GM23338 (cell line): ENCODE measurements around the gene ARAP1. TPM values are rescaled to one million over a fixed set of nuclear protein-coding genes. Genes with fewer than 3 reads are reported as not detected.
A peak's percentile ranks its signal among the peaks of the same experiment; 100 is the strongest.

Experiments used
- ATAC-seq: fragments of 200-7000 bp; cut with Tn5 transposase; 3 replicates; pipeline ENCODE4 v1.9.1; 2020
- DNase-seq: peaks from one replicate; pipeline ENCODE4 v3.0.0-alpha.2; 2015; ENCODE audit warnings: low spot score
- H2AFZ ChIP-seq: fragments of 200-600 bp; sonication (generic); 2 replicates; pipeline ENCODE4 v1.8.0; 2016; ENCODE audit warnings: antibody characterized with exemption, mild to moderate bottlenecking, moderate library complexity
- H3F3A ChIP-seq: fragments of 200-600 bp; sonication (generic); replicated peaks from 2 replicates; pipeline ENCODE4 v1.8.0; 2017; ENCODE audit warnings: antibody characterized with exemption, mixed run types, low read depth
- H3K27ac ChIP-seq: fragments of 200-600 bp; sonication (generic); 2 replicates; pipeline ENCODE4 v1.6.1; 2016; ENCODE audit warnings: low read depth
- H3K27me3 ChIP-seq: fragments of 200-600 bp; sonication (generic); 2 replicates; pipeline ENCODE4 v1.8.0; 2016; ENCODE audit warnings: mild to moderate bottlenecking, mixed run types, moderate library complexity; ENCODE audit not compliant: insufficient read depth
- H3K36me3 ChIP-seq: fragments of 200-600 bp; sonication (generic); 2 replicates; pipeline ENCODE4 v1.8.0; 2016; ENCODE audit warnings: mild to moderate bottlenecking; ENCODE audit not compliant: insufficient read depth
- H3K4me1 ChIP-seq: fragments of 200-600 bp; sonication (generic); 2 replicates; pipeline ENCODE4 v1.8.0; 2016; ENCODE audit warnings: mild to moderate bottlenecking, moderate library complexity; ENCODE audit not compliant: insufficient read depth
- H3K4me2 ChIP-seq: fragments of 200-600 bp; sonication (generic); 2 replicates; pipeline ENCODE4 v1.7.1; 2017; ENCODE audit warnings: mixed run types
- H3K4me3 ChIP-seq: fragments of 200-600 bp; sonication (generic); 2 replicates; pipeline ENCODE4 v1.6.1; 2016; ENCODE audit warnings: mixed run types
- H3K79me2 ChIP-seq: fragments of 200-600 bp; sonication (generic); replicated peaks from 2 replicates; pipeline ENCODE4 v1.8.0; 2017; ENCODE audit warnings: mild to moderate bottlenecking; ENCODE audit not compliant: insufficient read depth
- H3K9me2 ChIP-seq: fragments of 200-600 bp; sonication (generic); 2 replicates; pipeline ENCODE4 v1.8.0; 2017; ENCODE audit not compliant: insufficient read depth
- H4K20me1 ChIP-seq: fragments of 200-600 bp; sonication (generic); replicated peaks from 2 replicates; pipeline ENCODE4 v1.8.0; 2017; ENCODE audit warnings: mild to moderate bottlenecking; ENCODE audit not compliant: insufficient read depth
- H3K27ac Mint-ChIP-seq: 2 replicates; pipeline ENCODE4 v1.8.0; 2020; ENCODE audit warnings: inconsistent platforms, mild to moderate bottlenecking, moderate library complexity, mixed read lengths
- H3K27me3 Mint-ChIP-seq: 3 replicates; pipeline ENCODE4 v1.8.0; 2022; ENCODE audit warnings: low read depth, mild to moderate bottlenecking, moderate library complexity, mixed read lengths, inconsistent platforms; ENCODE audit not compliant: insufficient read depth, poor library complexity
- H3K36me3 Mint-ChIP-seq: 3 replicates; pipeline ENCODE4 v1.8.0; 2021; ENCODE audit warnings: low read depth, mild to moderate bottlenecking, inconsistent platforms, moderate library complexity, mixed read lengths
- H3K4me1 Mint-ChIP-seq: 3 replicates; pipeline ENCODE4 v1.8.0; 2020; ENCODE audit warnings: mild to moderate bottlenecking, inconsistent platforms, mixed read lengths
- H3K4me3 Mint-ChIP-seq: 3 replicates; pipeline ENCODE4 v1.8.0; 2021; ENCODE audit warnings: moderate library complexity, mild to moderate bottlenecking, inconsistent platforms, mixed read lengths
- H3K9me3 Mint-ChIP-seq: 3 replicates; pipeline ENCODE4 v1.8.0; 2020; ENCODE audit warnings: moderate library complexity, mild to moderate bottlenecking, inconsistent platforms, mixed read lengths
- CREB1 ChIP-seq: fragments of 250-450 bp; sonication (Bioruptor Pico); IDR thresholded peaks from 2 replicates; pipeline ENCODE4 v1.5.0; 2020; ENCODE audit warnings: low read depth, mild to moderate bottlenecking, moderate library complexity
- EZH2 ChIP-seq: fragments of 200-600 bp; sonication (generic); IDR thresholded peaks from one replicate; pipeline ENCODE4 v1.8.0; 2017; ENCODE audit warnings: antibody characterized with exemption, mild to moderate bottlenecking, low read depth; ENCODE audit not compliant: unreplicated experiment
- EZH2phosphoT487 ChIP-seq: fragments of 200-600 bp; sonication (generic); IDR thresholded peaks from one replicate; pipeline ENCODE4 v1.8.1; 2018; ENCODE audit warnings: antibody characterized with exemption; ENCODE audit not compliant: unreplicated experiment
- JUNB ChIP-seq: IDR thresholded peaks from one replicate; pipeline ENCODE4 v1.6.1; 2016; ENCODE audit warnings: antibody characterized with exemption; ENCODE audit not compliant: unreplicated experiment
- NANOG ChIP-seq: IDR thresholded peaks from 2 replicates; pipeline ENCODE4 v1.6.1; 2016; ENCODE audit warnings: antibody characterized with exemption, borderline replicate concordance
- ZNF114 ChIP-seq: fragments of 250-450 bp; sonication (Bioruptor Pico); IDR thresholded peaks from 2 replicates; pipeline ENCODE4 v1.5.0; 2020; ENCODE audit warnings: mild to moderate bottlenecking, moderate library complexity
- ZNF331 ChIP-seq: fragments of 250-450 bp; sonication (Bioruptor Pico); IDR thresholded peaks from 2 replicates; pipeline ENCODE4 v1.5.0; 2020; ENCODE audit warnings: low read depth, mild to moderate bottlenecking, moderate library complexity
- polyA plus RNA-seq: library from polyadenylated mRNA; unstranded; fragments of >200 nt; fragmentation: Nextera tagmentation; extraction: Ambion mirVana; gene quantifications from 2 replicates; pipeline ENCODE4 v1.2.1, GENCODE V29; 2016
- total RNA-seq: library from RNA; depleted of rRNA; stranded (reverse); fragments of >200 nt; shearing (Covaris generic); gene quantifications from 2 replicates; pipeline ENCODE4 v1.2.3, GENCODE V29; 2014
- TF ChIP-seq, protein P1 (sequence below): fragments of 250-450 bp; sonication (Bioruptor Pico); IDR thresholded peaks from 2 replicates; pipeline ENCODE4 v1.5.0; 2020; ENCODE audit warnings: mild to moderate bottlenecking, moderate library complexity
- TF ChIP-seq, protein P2 (sequence below): IDR thresholded peaks from one replicate; pipeline ENCODE4 v1.6.1; 2018; ENCODE audit warnings: antibody characterized with exemption; ENCODE audit not compliant: unreplicated experiment
- TF ChIP-seq, protein P3 (sequence below), 2 experiments: fragments of 200-600 bp in 1 of 2; sonication (generic) in 1 of 2; conservative IDR thresholded peaks; 2 replicates each; pipeline versions ENCODE4 v1.5.1 to v1.6.1; 2016 to 2017; ENCODE audit warnings: antibody characterized with exemption in 2 of 2, low read depth in 2 of 2, mild to moderate bottlenecking in 2 of 2, moderate library complexity in 1 of 2

The ARAP1 gene
- total and polyA plus RNA-seq, 2 experiments from 2014 or later, result 24.5 to 116 TPM

DNA sequence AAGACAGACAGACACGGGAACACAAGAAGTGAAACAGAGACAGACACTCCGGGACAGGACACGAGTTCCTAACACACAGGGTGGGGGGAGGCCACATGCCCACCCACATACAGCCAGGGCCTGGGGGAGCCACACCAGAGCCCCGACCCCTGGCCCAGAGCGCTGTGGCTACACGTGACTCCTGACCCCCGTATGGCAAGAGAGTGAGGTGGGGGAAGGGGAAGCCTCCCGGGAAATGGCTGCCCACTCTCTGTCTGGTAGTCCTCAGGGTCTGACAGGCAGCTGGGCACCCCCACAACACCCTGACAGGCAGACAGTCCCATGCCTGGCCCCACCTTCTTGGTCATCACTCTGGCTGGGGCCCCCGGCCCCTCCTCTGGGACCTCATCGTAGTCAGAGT is 39.4 kb downstream of the ARAP1 start (continued):
- TF ChIP-seq, protein P1, sequence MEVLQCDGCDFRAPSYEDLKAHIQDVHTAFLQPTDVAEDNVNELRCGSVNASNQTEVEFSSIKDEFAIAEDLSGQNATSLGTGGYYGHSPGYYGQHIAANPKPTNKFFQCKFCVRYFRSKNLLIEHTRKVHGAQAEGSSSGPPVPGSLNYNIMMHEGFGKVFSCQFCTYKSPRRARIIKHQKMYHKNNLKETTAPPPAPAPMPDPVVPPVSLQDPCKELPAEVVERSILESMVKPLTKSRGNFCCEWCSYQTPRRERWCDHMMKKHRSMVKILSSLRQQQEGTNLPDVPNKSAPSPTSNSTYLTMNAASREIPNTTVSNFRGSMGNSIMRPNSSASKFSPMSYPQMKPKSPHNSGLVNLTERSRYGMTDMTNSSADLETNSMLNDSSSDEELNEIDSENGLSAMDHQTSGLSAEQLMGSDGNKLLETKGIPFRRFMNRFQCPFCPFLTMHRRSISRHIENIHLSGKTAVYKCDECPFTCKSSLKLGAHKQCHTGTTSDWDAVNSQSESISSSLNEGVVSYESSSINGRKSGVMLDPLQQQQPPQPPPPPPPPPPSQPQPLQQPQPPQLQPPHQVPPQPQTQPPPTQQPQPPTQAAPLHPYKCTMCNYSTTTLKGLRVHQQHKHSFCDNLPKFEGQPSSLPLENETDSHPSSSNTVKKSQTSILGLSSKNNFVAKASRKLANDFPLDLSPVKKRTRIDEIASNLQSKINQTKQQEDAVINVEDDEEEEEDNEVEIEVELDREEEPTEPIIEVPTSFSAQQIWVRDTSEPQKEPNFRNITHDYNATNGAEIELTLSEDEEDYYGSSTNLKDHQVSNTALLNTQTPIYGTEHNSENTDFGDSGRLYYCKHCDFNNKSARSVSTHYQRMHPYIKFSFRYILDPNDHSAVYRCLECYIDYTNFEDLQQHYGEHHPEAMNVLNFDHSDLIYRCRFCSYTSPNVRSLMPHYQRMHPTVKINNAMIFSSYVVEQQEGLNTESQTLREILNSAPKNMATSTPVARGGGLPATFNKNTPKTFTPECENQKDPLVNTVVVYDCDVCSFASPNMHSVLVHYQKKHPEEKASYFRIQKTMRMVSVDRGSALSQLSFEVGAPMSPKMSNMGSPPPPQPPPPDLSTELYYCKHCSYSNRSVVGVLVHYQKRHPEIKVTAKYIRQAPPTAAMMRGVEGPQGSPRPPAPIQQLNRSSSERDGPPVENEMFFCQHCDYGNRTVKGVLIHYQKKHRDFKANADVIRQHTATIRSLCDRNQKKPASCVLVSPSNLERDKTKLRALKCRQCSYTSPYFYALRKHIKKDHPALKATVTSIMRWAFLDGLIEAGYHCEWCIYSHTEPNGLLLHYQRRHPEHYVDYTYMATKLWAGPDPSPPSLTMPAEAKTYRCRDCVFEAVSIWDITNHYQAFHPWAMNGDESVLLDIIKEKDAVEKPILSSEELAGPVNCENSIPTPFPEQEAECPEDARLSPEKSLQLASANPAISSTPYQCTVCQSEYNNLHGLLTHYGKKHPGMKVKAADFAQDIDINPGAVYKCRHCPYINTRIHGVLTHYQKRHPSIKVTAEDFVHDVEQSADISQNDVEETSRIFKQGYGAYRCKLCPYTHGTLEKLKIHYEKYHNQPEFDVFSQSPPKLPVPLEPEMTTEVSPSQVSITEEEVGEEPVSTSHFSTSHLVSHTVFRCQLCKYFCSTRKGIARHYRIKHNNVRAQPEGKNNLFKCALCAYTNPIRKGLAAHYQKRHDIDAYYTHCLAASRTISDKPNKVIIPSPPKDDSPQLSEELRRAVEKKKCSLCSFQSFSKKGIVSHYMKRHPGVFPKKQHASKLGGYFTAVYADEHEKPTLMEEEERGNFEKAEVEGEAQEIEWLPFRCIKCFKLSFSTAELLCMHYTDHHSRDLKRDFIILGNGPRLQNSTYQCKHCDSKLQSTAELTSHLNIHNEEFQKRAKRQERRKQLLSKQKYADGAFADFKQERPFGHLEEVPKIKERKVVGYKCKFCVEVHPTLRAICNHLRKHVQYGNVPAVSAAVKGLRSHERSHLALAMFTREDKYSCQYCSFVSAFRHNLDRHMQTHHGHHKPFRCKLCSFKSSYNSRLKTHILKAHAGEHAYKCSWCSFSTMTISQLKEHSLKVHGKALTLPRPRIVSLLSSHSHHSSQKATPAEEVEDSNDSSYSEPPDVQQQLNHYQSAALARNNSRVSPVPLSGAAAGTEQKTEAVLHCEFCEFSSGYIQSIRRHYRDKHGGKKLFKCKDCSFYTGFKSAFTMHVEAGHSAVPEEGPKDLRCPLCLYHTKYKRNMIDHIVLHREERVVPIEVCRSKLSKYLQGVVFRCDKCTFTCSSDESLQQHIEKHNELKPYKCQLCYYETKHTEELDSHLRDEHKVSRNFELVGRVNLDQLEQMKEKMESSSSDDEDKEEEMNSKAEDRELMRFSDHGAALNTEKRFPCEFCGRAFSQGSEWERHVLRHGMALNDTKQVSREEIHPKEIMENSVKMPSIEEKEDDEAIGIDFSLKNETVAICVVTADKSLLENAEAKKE, result no peak
- TF ChIP-seq EZH2phosphoT487, result no peak

DNA sequence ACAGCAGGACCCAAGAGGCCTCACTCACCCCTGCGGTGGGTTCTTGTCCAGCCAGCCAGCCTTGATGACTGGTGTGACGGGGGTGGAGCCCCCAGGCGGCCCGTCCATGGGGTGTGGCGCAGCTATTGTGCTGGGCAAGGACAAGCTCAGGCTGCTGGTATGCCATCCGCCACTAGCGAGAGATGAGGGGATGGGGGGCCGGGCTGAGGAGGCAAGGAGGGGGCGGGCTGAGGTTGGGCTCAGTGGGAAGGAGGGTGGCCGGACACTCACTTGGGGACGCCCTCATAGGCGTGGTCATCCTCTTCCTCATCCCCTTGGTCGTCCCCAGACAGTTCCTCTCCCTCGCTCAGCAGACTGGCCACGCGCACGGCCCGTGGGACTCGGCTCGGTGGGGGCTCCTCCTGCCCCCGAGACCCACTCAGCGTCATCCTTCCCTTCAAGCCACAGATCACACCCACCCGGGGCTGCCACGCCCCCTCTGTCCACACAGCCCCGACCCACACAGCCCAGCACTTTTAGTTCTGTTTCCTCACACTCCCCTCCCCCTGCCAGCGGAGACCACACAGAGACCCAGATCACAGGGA is 39.9 kb downstream of the ARAP1 start:
- no peak overlapping the region for H3K27ac ChIP-seq
- peaks cover 22% of the 10 kb centered on the region for H3K36me3 Mint-ChIP-seq
- H4K20me1 ChIP-seq, result peaks cover 26% of the 10 kb centered on the region
- no peaks in the 10 kb centered on the region; the same call in 1 of the 2 replicates for H3K36me3 ChIP-seq
- H3K27me3 Mint-ChIP-seq, result peaks cover 8% of the 10 kb centered on the region
- H3K4me3 ChIP-seq, result no peak overlapping the region
- no peaks in the 10 kb centered on the region for H3K9me2 ChIP-seq
- H3K27ac Mint-ChIP-seq, result peak overlapping the region; percentile 31; the same call in 1 of the 2 replicates
- H3K27me3 ChIP-seq, result no peaks in the 10 kb centered on the region
- no peaks in the 10 kb centered on the region; the same call in 2 of the 3 replicates for H3K9me3 Mint-ChIP-seq
- no peaks in the 10 kb centered on the region for H3F3A ChIP-seq
- no peak overlapping the region for H2AFZ ChIP-seq
- H3K79me2 ChIP-seq, result peaks cover 4% of the 10 kb centered on the region; the same call in 1 of the 2 replicates
- DNase-seq (no peak), ATAC-seq (peak; percentile 11; the same call in 2 of the 3 replicates)
- no peaks in the 10 kb centered on the region for H3K4me1 ChIP-seq
- no peak overlapping the region for H3K4me2 ChIP-seq
- peaks cover 25% of the 10 kb centered on the region for H3K4me1 Mint-ChIP-seq
- no peak overlapping the region for H3K4me3 Mint-ChIP-seq
- no peak for TF ChIP-seq EZH2phosphoT487
- no peak for TF ChIP-seq JUNB
- TF ChIP-seq ZNF331 (CRISPR knock-in tag), result no peak
- no peak for TF ChIP-seq EZH2
- TF ChIP-seq CREB1 (CRISPR knock-in tag), result no peak
- TF ChIP-seq, protein P2, sequence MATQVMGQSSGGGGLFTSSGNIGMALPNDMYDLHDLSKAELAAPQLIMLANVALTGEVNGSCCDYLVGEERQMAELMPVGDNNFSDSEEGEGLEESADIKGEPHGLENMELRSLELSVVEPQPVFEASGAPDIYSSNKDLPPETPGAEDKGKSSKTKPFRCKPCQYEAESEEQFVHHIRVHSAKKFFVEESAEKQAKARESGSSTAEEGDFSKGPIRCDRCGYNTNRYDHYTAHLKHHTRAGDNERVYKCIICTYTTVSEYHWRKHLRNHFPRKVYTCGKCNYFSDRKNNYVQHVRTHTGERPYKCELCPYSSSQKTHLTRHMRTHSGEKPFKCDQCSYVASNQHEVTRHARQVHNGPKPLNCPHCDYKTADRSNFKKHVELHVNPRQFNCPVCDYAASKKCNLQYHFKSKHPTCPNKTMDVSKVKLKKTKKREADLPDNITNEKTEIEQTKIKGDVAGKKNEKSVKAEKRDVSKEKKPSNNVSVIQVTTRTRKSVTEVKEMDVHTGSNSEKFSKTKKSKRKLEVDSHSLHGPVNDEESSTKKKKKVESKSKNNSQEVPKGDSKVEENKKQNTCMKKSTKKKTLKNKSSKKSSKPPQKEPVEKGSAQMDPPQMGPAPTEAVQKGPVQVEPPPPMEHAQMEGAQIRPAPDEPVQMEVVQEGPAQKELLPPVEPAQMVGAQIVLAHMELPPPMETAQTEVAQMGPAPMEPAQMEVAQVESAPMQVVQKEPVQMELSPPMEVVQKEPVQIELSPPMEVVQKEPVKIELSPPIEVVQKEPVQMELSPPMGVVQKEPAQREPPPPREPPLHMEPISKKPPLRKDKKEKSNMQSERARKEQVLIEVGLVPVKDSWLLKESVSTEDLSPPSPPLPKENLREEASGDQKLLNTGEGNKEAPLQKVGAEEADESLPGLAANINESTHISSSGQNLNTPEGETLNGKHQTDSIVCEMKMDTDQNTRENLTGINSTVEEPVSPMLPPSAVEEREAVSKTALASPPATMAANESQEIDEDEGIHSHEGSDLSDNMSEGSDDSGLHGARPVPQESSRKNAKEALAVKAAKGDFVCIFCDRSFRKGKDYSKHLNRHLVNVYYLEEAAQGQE, result no peak
- TF ChIP-seq NANOG, result no peak
- no peak for TF ChIP-seq ZNF114
- TF ChIP-seq, protein P3, sequence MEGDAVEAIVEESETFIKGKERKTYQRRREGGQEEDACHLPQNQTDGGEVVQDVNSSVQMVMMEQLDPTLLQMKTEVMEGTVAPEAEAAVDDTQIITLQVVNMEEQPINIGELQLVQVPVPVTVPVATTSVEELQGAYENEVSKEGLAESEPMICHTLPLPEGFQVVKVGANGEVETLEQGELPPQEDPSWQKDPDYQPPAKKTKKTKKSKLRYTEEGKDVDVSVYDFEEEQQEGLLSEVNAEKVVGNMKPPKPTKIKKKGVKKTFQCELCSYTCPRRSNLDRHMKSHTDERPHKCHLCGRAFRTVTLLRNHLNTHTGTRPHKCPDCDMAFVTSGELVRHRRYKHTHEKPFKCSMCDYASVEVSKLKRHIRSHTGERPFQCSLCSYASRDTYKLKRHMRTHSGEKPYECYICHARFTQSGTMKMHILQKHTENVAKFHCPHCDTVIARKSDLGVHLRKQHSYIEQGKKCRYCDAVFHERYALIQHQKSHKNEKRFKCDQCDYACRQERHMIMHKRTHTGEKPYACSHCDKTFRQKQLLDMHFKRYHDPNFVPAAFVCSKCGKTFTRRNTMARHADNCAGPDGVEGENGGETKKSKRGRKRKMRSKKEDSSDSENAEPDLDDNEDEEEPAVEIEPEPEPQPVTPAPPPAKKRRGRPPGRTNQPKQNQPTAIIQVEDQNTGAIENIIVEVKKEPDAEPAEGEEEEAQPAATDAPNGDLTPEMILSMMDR (conservative IDR thresholded peaks at IDR 0.05; ENCODE audit: low read depth in 2 of 2), result no peak
